PC-9 (cell line): Measurements from ENCODE around the gene TMUB1.

ENCODE experiments used
- CTCF ChIP-seq: fragments of 200-600 bp; sonication (generic); conservative IDR thresholded peaks from 2 replicates; pipeline ENCODE4 v1.6.1; 2017; ENCODE audit warnings: mixed run types, antibody characterized with exemption, mild to moderate bottlenecking, moderate library complexity
- EZH2 ChIP-seq: fragments of 200-600 bp; sonication (generic); IDR thresholded peaks from 2 replicates; pipeline ENCODE4 v1.8.0; 2017; ENCODE audit warnings: antibody characterized with exemption, low read depth

- no peak for TF ChIP-seq CTCF
- no peak for TF ChIP-seq EZH2
Observed at GRCh38 chr7:151101621-151102396, 18.5 kb upstream of the TMUB1 start.
